ENCODE measurements around the gene DAB1.

- TF ChIP-seq CTCF (IDR thresholded peaks at IDR 0.05; ENCODE audit: low read depth, low read length, poor library complexity, severe bottlenecking) (no peak), EZH2phosphoT487 (IDR thresholded peaks at IDR 0.05; ENCODE audit: borderline replicate concordance, low read length) (no peak)
These were observed 404.5 kb downstream of the DAB1 start for GRCh38 chr1:57019236-57019839.

Data from DOHH2 (cell line).